ENCODE data around the gene ACSS2.

ACSS2 gene

GRCh38 chr20:34904202-34904621 is 27.8 kb downstream of the ACSS2 start:
- no peaks in the 10 kb centered on the region for H3K27me3 ChIP-seq
- H3K4me2 ChIP-seq = no peak overlapping the region
- H3K27ac ChIP-seq = no peak overlapping the region

GRCh38 chr20:34907616-34908469 is 31.4 kb downstream of the ACSS2 start:
- Histone ChIP-seq H3K4me3 (no peak overlapping the region), H3K4me2 (peak overlapping the region; percentile 21; the same call in 1 of the 2 replicates), H3K9me3 (no peaks in the 10 kb centered on the region), H3K27ac (no peak overlapping the region), H3K4me1 (peaks cover 10% of the 10 kb centered on the region), H3K27me3 (no peaks in the 10 kb centered on the region), H4K20me1 (no peaks in the 10 kb centered on the region), H3K9ac (no peak overlapping the region), H3K36me3 (no peaks in the 10 kb centered on the region)
- TF ChIP-seq Cebpa-rat (IDR thresholded peaks at IDR 0.05) = no peak

More at GRCh38 chr20:34904202-34904621, 27.8 kb downstream of the ACSS2 start:
- no peak overlapping the region for H3K9ac ChIP-seq
- peaks cover 10% of the 10 kb centered on the region for H3K4me1 ChIP-seq
- no peaks in the 10 kb centered on the region for H4K20me1 ChIP-seq
- H3K36me3 ChIP-seq = no peaks in the 10 kb centered on the region
- no peak for TF ChIP-seq Cebpa-rat (IDR thresholded peaks at IDR 0.05)
- H3K4me3 ChIP-seq = no peak overlapping the region
- peaks cover 7% of the 10 kb centered on the region; the same call in 1 of the 2 replicates for H3K9me3 ChIP-seq

GRCh38 chr20:34915131-34915530 is 38.7 kb downstream of the ACSS2 start:
- H4K20me1 ChIP-seq = no peaks in the 10 kb centered on the region
- no peak overlapping the region for H3K27ac ChIP-seq
- no peaks in the 10 kb centered on the region for H3K27me3 ChIP-seq
- no peak for TF ChIP-seq Cebpa-rat (IDR thresholded peaks at IDR 0.05)
- no peaks in the 10 kb centered on the region for H3K4me1 ChIP-seq
- H3K36me3 ChIP-seq = peaks cover 23% of the 10 kb centered on the region
- no peaks in the 10 kb centered on the region for H3K9me3 ChIP-seq
- H3K4me2 ChIP-seq = no peak overlapping the region
- H3K4me3 ChIP-seq = no peak overlapping the region
- H3K9ac ChIP-seq = no peak overlapping the region

GRCh38 chr20:34915749-34916455 is 39.5 kb downstream of the ACSS2 start:
- Histone ChIP-seq H3K4me3 (no peak overlapping the region), H3K27me3 (no peaks in the 10 kb centered on the region), H3K27ac (no peak overlapping the region), H4K20me1 (no peaks in the 10 kb centered on the region), H3K4me1 (no peaks in the 10 kb centered on the region), H3K36me3 (peaks cover 30% of the 10 kb centered on the region), H3K9ac (no peak overlapping the region), H3K9me3 (no peaks in the 10 kb centered on the region), H3K4me2 (no peak overlapping the region)
- no peak for TF ChIP-seq Cebpa-rat (IDR thresholded peaks at IDR 0.05)

GRCh38 chr20:34916774-34917354 is 40.5 kb downstream of the ACSS2 start:
- Histone ChIP-seq H3K27me3 (no peaks in the 10 kb centered on the region), H3K27ac (no peak overlapping the region), H3K4me2 (no peak overlapping the region), H3K4me1 (no peaks in the 10 kb centered on the region), H3K36me3 (peaks cover 40% of the 10 kb centered on the region), H3K9ac (no peak overlapping the region), H4K20me1 (no peaks in the 10 kb centered on the region), H3K9me3 (no peaks in the 10 kb centered on the region), H3K4me3 (no peak overlapping the region)
- TF ChIP-seq Cebpa-rat (IDR thresholded peaks at IDR 0.05) = no peak

GRCh38 chr20:34920055-34920454 is 43.6 kb downstream of the ACSS2 start:
- H3K9me3 ChIP-seq = no peaks in the 10 kb centered on the region
- peaks cover 61% of the 10 kb centered on the region for H3K36me3 ChIP-seq
- no peak for TF ChIP-seq Cebpa-rat (IDR thresholded peaks at IDR 0.05)
- H3K27ac ChIP-seq = no peak overlapping the region
- no peak overlapping the region for H3K4me3 ChIP-seq
- H4K20me1 ChIP-seq = no peaks in the 10 kb centered on the region
- no peaks in the 10 kb centered on the region for H3K27me3 ChIP-seq
- H3K4me2 ChIP-seq = no peak overlapping the region
- no peak overlapping the region for H3K9ac ChIP-seq
- no peaks in the 10 kb centered on the region for H3K4me1 ChIP-seq

GRCh38 chr20:34921436-34921835 is 45.0 kb downstream of the ACSS2 start:
- Histone ChIP-seq H3K9me3 (no peaks in the 10 kb centered on the region), H3K4me2 (no peak overlapping the region), H4K20me1 (no peaks in the 10 kb centered on the region), H3K4me3 (no peak overlapping the region), H3K9ac (no peak overlapping the region), H3K27ac (no peak overlapping the region), H3K36me3 (peaks cover 75% of the 10 kb centered on the region), H3K4me1 (0 out of 2 replicates have a peak, but pooled peaks cover 6% of the 10 kb centered on the region), H3K27me3 (no peaks in the 10 kb centered on the region)
- TF ChIP-seq Cebpa-rat (IDR thresholded peaks at IDR 0.05) = no peak

- TF ChIP-seq Cebpa-rat (IDR thresholded peaks at IDR 0.05) = no peak
- Histone ChIP-seq H3K9ac (no peak overlapping the region), H3K4me3 (no peak overlapping the region), H3K4me1 (0 out of 2 replicates have a peak, but pooled peaks cover 6% of the 10 kb centered on the region), H3K4me2 (no peak overlapping the region), H3K27ac (no peak overlapping the region), H3K36me3 (peaks cover 89% of the 10 kb centered on the region), H4K20me1 (no peaks in the 10 kb centered on the region), H3K9me3 (no peaks in the 10 kb centered on the region), H3K27me3 (no peaks in the 10 kb centered on the region)
Measured at GRCh38 chr20:34922654-34923381, 46.4 kb downstream of the ACSS2 start.

- Histone ChIP-seq H3K36me3 (peaks cover 93% of the 10 kb centered on the region), H3K27ac (no peak overlapping the region), H3K27me3 (no peaks in the 10 kb centered on the region), H3K9ac (no peak overlapping the region), H3K4me3 (no peak overlapping the region), H3K4me2 (no peak overlapping the region), H3K4me1 (0 out of 2 replicates have a peak, but pooled peaks cover 6% of the 10 kb centered on the region), H4K20me1 (no peaks in the 10 kb centered on the region), H3K9me3 (no peaks in the 10 kb centered on the region)
- TF ChIP-seq Cebpa-rat (IDR thresholded peaks at IDR 0.05) = no peak
Measured at GRCh38 chr20:34923414-34923813, 47.0 kb downstream of the ACSS2 start.
